Natural killer cell (primary cell): Measurements from ENCODE around the gene SYNDIG1. TPM values are rescaled to one million over a fixed set of nuclear protein-coding genes. Genes with fewer than 3 reads are reported as not detected.

ENCODE experiments used
- ATAC-seq, 3 donors: fragments of 150-1000 bp in 2 of 3; fragments of 200-7000 bp in 1 of 3; cut with Tn5 transposase; 1 replicate in 1 of 3; 2 replicates in 2 of 3; pipeline ENCODE4 v1.10.0; 2021; ENCODE audit warnings: mild to moderate bottlenecking in 2 of 3, moderate library complexity in 2 of 3
- DNase-seq, 2 donors: peaks; one replicate each; pipeline versions ENCODE4 v3.0.0 to v3.0.0-alpha.2; 2013 to 2021; ENCODE audit warnings: mixed read lengths in 1 of 2
- H3K27ac ChIP-seq: one replicate; pipeline ENCODE4 v1.5.1; 2013; ENCODE audit warnings: mild to moderate bottlenecking, low read length
- H3K27me3 ChIP-seq: one replicate; pipeline ENCODE4 v1.6.1; 2013; ENCODE audit warnings: low read length; ENCODE audit not compliant: control insufficient read depth, insufficient read depth
- H3K36me3 ChIP-seq: one replicate; pipeline ENCODE4 v1.6.1; 2013; ENCODE audit warnings: low read length; ENCODE audit not compliant: control insufficient read depth, insufficient read depth
- H3K4me1 ChIP-seq: one replicate; pipeline ENCODE4 v1.6.1; 2013; ENCODE audit warnings: low read length; ENCODE audit not compliant: control insufficient read depth, insufficient read depth
- H3K4me3 ChIP-seq: one replicate; pipeline ENCODE4 v1.5.1; 2013; ENCODE audit warnings: low read length
- H3K9me3 ChIP-seq: one replicate; pipeline ENCODE4 v1.6.1; 2013; ENCODE audit warnings: low read length; ENCODE audit not compliant: control insufficient read depth, insufficient read depth
- H3K27ac Mint-ChIP-seq, 2 donors: one replicate each; pipeline ENCODE4 v1.8.0; 2022; ENCODE audit warnings: mild to moderate bottlenecking in 2 of 2, mixed read lengths in 2 of 2, moderate library complexity in 1 of 2
- H3K27me3 Mint-ChIP-seq, 2 donors: one replicate each; pipeline ENCODE4 v1.8.0; 2022; ENCODE audit warnings: low read depth in 2 of 2, mixed read lengths in 2 of 2
- H3K36me3 Mint-ChIP-seq: one replicate; pipeline ENCODE4 v1.8.0; 2022; ENCODE audit warnings: mixed read lengths
- H3K4me1 Mint-ChIP-seq, 2 donors: one replicate each; pipeline ENCODE4 v1.8.0; 2022; ENCODE audit warnings: mixed read lengths in 2 of 2
- H3K4me3 Mint-ChIP-seq: one replicate; pipeline ENCODE4 v1.8.0; 2022; ENCODE audit warnings: mild to moderate bottlenecking, moderate library complexity, mixed read lengths
- H3K9me3 Mint-ChIP-seq, 2 donors: one replicate each; pipeline ENCODE4 v1.8.0; 2022; ENCODE audit warnings: mixed read lengths in 2 of 2
- WGBS: methylation state at CpG from one replicate; pipeline ENCODE4 v1.1.7; 2013; ENCODE audit warnings: missing lambda C conversion rate; ENCODE audit not compliant: insufficient coverage; 5-methylcytosine and 5-hydroxymethylcytosine counted together
- intact Hi-C: fragments of 100-400 bp; cut with micrococcal nuclease; formaldehyde crosslinking; loops from one replicate; pipeline ENCODE4 v1.14.2; 2022
- total RNA-seq, 4 donors: library from RNA; stranded (reverse); fragments of 120-200 nt in 1 of 4; gene quantifications; one replicate each; pipeline versions ENCODE4 v1.2.3 to v1.2.4, GENCODE V29; 2013 to 2022
- TF ChIP-seq, protein P1 (sequence below): fragments of 200-600 bp; IDR thresholded peaks from one replicate; pipeline ENCODE4 v1.8.0; 2022; ENCODE audit warnings: antibody characterized with exemption

The SYNDIG1 gene
- total RNA-seq, 3 donors from 2014 or later (not counting 1 experiment from before 2014, with no cell fraction given): not detected

DNA sequence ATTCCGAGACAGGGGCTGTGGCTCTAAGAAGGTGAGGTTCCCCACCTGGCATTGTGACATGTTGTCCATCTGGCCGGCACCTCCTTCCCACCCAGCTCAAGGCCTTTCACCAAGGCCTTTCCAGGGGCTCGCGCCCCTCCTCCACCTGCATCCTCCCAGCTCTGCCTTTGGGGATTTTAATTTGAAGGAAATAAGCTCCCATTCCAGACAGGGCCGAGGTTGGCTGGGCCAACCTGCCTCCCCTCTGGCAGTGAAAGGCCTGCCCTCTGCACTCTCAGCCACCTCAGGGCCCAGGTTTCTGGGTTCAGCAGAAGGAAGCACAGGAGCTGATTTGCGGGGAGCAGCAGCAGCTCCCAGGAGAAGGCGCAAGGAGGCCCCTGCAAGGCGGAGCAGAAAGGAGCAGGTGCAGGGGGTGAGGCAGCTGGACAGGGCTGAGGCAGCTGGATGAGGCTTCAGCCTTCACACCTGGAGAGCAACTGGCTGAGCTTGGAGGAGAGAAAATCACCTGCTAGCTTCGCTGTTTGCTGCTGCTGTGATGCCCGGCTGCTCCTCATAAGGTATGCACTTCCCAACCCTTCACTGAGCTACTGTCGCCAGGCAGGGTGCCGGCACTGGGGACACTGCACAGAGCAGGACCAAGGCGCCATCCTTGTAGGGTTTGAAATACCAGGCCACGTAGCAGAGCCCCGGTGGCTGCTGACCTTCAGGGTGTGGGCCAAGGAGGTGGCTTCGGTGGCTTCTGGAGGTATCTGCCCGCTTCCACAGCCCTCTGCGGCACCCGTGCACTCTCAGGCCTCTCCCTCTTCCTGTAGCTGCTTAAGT lies 147.0 kb downstream of the SYNDIG1 start:
- TF ChIP-seq, protein P1, sequence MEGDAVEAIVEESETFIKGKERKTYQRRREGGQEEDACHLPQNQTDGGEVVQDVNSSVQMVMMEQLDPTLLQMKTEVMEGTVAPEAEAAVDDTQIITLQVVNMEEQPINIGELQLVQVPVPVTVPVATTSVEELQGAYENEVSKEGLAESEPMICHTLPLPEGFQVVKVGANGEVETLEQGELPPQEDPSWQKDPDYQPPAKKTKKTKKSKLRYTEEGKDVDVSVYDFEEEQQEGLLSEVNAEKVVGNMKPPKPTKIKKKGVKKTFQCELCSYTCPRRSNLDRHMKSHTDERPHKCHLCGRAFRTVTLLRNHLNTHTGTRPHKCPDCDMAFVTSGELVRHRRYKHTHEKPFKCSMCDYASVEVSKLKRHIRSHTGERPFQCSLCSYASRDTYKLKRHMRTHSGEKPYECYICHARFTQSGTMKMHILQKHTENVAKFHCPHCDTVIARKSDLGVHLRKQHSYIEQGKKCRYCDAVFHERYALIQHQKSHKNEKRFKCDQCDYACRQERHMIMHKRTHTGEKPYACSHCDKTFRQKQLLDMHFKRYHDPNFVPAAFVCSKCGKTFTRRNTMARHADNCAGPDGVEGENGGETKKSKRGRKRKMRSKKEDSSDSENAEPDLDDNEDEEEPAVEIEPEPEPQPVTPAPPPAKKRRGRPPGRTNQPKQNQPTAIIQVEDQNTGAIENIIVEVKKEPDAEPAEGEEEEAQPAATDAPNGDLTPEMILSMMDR: no peak
- H3K4me3 Mint-ChIP-seq: no peak overlapping the region
- H3K27me3 Mint-ChIP-seq: peaks cover 14 to 15% of the 10 kb centered on the region in 2 donors
- DNase-seq (no peak), ATAC-seq (no peak)
- no peaks in the 10 kb centered on the region for H3K9me3 ChIP-seq
- no peaks in the 10 kb centered on the region for H3K27me3 ChIP-seq
- H3K4me1 Mint-ChIP-seq: no peaks in the 10 kb centered on the region
- 89% methylated on average over 19 of the region's 19 CpGs for WGBS
- no peaks in the 10 kb centered on the region for H3K9me3 Mint-ChIP-seq
- intact Hi-C loops: no loop called here
- H3K27ac Mint-ChIP-seq: no peak overlapping the region
- H3K4me1 ChIP-seq: no peaks in the 10 kb centered on the region
- no peak overlapping the region for H3K4me3 ChIP-seq
- no peak overlapping the region for H3K27ac ChIP-seq
- H3K36me3 Mint-ChIP-seq: no peaks in the 10 kb centered on the region
- H3K36me3 ChIP-seq: no peaks in the 10 kb centered on the region

DNA sequence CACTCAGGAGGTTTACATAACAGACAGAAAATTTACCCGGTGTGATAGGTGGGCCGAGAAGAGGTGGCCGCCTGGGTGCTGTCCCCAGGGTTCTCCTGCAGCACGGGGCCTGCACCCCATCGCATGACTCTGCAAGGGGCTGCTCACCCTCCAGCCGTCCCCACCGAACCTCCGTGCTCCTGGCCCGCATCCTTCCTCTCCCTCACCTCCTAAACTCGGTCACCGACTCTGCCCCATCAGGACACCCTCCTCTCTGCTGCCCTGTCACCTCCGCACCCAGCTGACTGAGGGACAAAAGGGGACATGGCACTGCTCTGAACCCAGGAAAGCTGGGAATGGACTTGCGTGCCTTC lies 147.6 kb downstream of the SYNDIG1 start:
- no peaks in the 10 kb centered on the region for H3K4me1 ChIP-seq
- H3K4me3 ChIP-seq: no peak overlapping the region
- no peaks in the 10 kb centered on the region for H3K27me3 ChIP-seq
- Mint-ChIP-seq H3K4me3 (no peak overlapping the region), H3K27ac (no peak overlapping the region), H3K27me3 (peaks cover 13 to 15% of the 10 kb centered on the region in 2 donors), H3K9me3 (no peaks in the 10 kb centered on the region), H3K36me3 (no peaks in the 10 kb centered on the region), H3K4me1 (no peaks in the 10 kb centered on the region)
- intact Hi-C loops: no loop called here
- H3K9me3 ChIP-seq: no peaks in the 10 kb centered on the region
- no peaks in the 10 kb centered on the region for H3K36me3 ChIP-seq
- no peak for DNase-seq
- ATAC-seq: no peak
- TF ChIP-seq, protein P1: no peak
- 85% methylated on average over 13 of the region's 13 CpGs for WGBS
- no peak overlapping the region for H3K27ac ChIP-seq

DNA sequence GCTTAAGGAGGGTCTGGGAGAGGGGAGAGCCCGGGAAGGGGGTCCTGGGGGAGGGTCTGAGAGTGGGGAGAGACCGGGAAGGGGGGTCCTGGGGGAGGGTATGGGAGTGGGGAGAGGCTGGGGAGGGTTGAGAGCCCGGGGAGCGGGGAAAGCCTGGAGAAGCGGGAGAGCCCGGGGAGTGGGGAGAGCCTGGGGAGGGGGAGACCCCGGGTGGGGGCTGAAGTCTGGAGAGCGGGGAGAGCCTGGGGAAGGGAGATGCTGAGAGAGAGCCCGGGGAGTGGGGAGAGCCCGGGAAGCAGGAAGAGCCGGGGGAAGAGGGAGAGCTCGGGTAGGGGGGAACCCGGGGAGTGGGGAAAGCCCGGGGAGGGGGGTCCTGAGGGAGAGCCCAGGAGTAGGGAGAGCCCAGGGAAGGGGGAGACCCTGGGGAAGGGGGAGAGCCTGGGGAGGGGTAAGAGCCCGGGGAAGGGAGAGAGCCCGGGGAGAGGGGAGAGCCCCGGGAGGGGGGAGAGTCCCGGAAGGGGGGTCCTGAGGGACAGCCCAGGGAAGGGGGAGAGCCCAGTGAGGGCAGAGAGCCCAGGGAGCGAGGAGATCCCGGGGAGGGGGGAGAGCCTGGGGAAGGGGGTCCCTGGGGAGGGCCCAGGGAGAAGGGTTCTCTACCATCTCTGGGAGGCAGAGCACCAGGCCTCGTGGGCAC lies 148.5 kb downstream of the SYNDIG1 start:
- H3K4me3 Mint-ChIP-seq: no peak overlapping the region
- H3K4me1 Mint-ChIP-seq: no peaks in the 10 kb centered on the region

More for the DNA sequence above, 148.5 kb downstream of the SYNDIG1 start:
- no peaks in the 10 kb centered on the region for H3K9me3 ChIP-seq
- TF ChIP-seq, protein P1: no peak
- H3K27me3 ChIP-seq: no peaks in the 10 kb centered on the region
- no peak overlapping the region for H3K27ac ChIP-seq
- H3K4me3 ChIP-seq: no peak overlapping the region
- no peak for ATAC-seq
- DNase-seq: no peak
- Mint-ChIP-seq H3K9me3 (no peaks in the 10 kb centered on the region), H3K27me3 (peaks cover 14 to 15% of the 10 kb centered on the region in 2 donors), H3K27ac (no peak overlapping the region), H3K36me3 (no peaks in the 10 kb centered on the region)
- no peaks in the 10 kb centered on the region for H3K4me1 ChIP-seq
- intact Hi-C loops: no loop called here
- no peaks in the 10 kb centered on the region for H3K36me3 ChIP-seq
- 84% methylated on average over 21 of the region's 21 CpGs for WGBS
